GM12865 (cell line): ENCODE data around the gene WTAP.

ENCODE experiments used
- DNase-seq: peaks from one replicate; pipeline ENCODE4 v3.0.0; 2010; ENCODE audit warnings: low read depth
- H3K4me3 ChIP-seq: 2 replicates; pipeline ENCODE4 v1.5.1; 2011; ENCODE audit warnings: mild to moderate bottlenecking, low read depth, low read length, control low read depth
- CTCF ChIP-seq: IDR thresholded peaks from 2 replicates; pipeline ENCODE4 v1.5.1; 2011; ENCODE audit warnings: low read length, control low read depth, low read depth, inconsistent platforms; ENCODE audit not compliant: insufficient read depth; ENCODE audit errors: missing control alignments

WTAP gene

DNA sequence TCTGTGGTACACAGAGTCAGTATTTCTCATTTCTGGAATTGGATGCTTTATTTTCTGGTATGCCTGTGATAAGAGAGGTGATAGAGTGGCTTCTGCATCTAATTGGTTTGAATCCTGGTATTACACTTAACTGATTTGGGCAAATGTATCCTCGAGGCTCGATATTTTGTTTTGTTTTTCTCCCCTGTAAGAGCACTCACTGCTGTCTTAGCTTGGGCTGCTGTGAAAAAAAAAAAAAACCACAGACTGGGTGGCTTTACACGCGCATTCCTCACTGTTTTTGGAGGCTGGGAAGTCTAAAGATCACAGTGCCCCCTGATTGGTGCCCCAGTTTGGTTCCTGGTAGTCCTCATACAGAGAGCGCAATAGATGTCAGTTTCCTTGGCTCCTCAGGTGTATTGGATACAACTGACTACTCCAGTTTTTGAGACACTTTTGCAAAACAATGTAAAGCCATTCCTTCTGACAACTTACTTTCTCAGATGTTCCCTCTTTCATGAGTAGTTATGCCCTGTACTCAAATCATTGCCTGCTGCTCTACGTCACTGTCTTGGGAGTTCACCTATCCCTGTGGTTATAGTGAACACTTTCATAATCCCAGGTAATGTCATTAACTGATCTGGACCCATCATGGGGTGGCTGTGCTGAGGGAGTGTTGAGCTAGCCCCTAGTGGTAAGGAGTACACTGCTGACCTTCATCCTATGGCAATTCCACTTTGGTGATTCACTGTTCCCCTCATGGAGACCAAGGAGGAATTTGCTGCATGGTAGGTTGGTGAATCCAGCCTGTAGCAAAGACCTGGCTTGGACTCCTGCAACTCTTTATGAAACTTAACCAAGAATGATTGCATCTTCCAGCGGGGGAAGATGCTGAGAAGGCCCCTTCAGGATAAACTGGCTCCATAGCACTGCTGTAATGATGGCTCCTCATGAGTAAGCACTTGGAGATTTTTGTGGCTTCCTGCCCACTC lies 31.0 kb downstream of the WTAP start:
- H3K4me3 ChIP-seq, result no peak overlapping the region
- no peak for DNase-seq
- TF ChIP-seq CTCF, result peak; percentile 2

DNA sequence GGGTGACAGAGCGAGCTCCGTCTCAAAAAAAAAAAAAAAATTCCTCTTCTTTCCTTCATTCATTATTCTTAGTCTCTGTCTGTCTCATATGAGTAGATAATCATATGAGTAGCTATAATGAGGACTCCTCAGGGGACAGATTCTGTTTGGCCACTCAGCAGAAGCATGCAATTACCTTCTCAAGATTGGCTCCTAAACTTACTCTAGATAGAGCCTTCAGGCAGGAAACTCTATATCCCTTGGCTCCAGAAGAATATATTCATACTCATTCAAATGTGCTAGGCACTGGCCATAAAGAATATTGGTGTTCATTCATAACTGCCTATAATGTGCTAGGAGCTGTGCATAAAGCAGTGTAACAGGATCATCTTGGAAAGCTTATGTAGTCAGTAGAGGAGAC lies 32.3 kb downstream of the WTAP start:
- DNase-seq, result no peak
- no peak overlapping the region for H3K4me3 ChIP-seq
- no peak for TF ChIP-seq CTCF

DNA sequence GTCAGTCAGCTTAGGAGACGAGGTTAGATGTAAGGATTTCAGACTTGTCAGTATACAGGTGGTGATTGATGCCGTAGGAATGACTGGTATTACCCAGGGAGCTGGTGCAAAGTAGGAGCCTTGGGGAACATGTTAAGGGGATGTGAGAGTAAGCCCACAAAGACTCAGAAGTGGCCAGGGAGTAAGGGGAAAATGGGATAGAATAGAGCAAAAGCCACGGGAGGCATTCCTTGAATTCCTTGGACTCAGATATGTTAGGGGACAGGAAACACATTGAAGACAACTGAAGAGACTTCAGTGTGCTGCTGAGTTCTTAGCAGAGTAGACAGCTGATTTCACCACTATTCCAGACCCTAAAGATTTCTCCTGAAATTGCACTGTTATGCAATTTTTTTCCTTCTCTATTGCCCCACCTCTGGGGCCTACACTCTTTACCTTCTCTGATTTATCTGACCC lies 33.3 kb downstream of the WTAP start:
- no peak for TF ChIP-seq CTCF
- peak overlapping the region; percentile 81 for H3K4me3 ChIP-seq
- no peak for DNase-seq

- peak; percentile 30 for DNase-seq
- peak overlapping the region; percentile 81 for H3K4me3 ChIP-seq
- no peak for TF ChIP-seq CTCF
These were observed 34.0 kb downstream of the WTAP start for GRCh38 chr6:159761129-159761872.

DNA sequence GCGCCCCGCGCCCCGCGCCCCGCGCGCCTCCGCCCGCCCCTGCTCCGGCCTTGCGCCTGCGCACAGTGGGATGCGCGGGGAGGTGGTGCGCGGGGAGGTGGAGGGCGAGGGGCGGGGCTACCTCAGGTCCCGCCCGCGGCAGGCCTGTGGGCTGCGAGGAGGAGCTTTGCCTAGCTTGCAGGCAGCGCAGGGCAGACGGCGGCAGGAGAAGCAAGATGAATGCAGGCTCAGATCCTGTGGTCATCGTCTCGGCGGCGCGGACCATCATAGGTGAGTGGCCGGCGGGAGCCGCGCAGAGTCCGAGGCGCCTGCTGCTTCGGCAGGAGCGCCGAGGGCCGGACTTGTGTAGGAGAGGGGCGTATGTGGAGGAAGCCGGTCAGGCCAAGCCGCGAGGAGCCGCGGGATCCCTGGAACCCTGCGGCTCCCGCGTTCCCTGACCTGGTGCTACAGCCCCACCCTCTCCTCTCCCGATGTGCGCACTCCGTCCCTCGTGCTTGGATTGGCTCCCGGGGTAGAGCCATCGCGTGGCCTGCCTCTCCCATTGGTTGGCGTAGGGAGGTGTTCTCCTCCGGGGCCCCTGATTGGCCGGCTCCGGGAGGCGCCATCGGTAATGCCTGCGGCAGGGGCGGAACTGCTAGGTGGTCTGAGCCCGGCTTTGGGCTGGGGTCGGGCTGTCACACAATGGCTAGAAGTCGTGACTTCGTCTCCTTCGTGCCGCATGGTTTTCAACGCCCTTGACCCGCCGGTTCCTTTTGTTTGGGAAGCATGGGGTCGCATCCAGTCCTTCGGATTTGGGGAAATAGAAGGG lies 34.8 kb downstream of the WTAP start, which contains the start of gene ACAT2:
Gene ACAT2, plus strand, starts transcription at position 173 of the 808 bp plus-strand sequence. Its CDS starts 43 bp downstream, at position 216.
- TF ChIP-seq CTCF, result no peak
- peak within 1 kb of the TSS; percentile 81 for H3K4me3 ChIP-seq
- peak; percentile 96 for DNase-seq

DNA sequence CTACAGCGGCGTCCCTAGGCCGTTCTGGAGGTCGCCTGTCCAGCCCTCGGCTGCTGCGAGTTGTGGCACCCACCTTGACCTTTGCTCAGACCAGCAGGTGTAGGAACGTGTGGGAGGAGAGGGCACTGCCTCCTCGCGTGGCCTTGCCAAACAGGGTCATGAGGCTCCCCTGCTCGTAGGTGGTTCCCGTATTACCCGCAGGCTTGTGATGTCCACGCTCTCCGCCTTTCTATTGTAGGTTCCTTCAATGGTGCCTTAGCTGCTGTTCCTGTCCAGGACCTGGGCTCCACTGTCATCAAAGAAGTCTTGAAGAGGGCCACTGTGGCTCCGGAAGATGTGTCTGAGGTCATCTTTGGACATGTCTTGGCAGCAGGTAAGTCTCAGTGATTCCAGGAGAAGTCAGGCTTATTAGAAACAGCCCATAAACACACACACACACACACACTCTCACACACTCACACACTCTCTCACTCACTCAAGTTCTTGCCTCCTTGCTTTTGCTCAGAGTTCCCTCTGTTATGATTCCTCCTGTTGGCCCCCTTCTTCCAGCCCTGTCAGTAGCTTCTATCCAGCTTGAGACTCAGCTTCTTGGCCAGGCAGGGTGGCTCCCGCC lies 35.5 kb downstream of the WTAP start:
- TF ChIP-seq CTCF, result no peak
- peak overlapping the region; percentile 77 for H3K4me3 ChIP-seq
- DNase-seq, result peak; percentile 52
